OCI-LY7 (cell line): Measurements from ENCODE around the gene LDLRAD4.

Source experiments
- EZH2phosphoT487 ChIP-seq: fragments of 200-600 bp; sonication (generic); IDR thresholded peaks from 2 replicates; pipeline ENCODE4 v1.6.1; 2018; ENCODE audit warnings: low read depth, borderline replicate concordance, mild to moderate bottlenecking, mixed run types, antibody characterized with exemption, low read length, moderate library complexity, mixed read lengths
- TF ChIP-seq, protein P1 (sequence below): fragments of 200-600 bp; sonication (generic); conservative IDR thresholded peaks from 2 replicates; pipeline ENCODE4 v1.5.1; 2014; ENCODE audit warnings: mild to moderate bottlenecking, antibody characterized with exemption, low read length, moderate library complexity, mixed read lengths

DNA sequence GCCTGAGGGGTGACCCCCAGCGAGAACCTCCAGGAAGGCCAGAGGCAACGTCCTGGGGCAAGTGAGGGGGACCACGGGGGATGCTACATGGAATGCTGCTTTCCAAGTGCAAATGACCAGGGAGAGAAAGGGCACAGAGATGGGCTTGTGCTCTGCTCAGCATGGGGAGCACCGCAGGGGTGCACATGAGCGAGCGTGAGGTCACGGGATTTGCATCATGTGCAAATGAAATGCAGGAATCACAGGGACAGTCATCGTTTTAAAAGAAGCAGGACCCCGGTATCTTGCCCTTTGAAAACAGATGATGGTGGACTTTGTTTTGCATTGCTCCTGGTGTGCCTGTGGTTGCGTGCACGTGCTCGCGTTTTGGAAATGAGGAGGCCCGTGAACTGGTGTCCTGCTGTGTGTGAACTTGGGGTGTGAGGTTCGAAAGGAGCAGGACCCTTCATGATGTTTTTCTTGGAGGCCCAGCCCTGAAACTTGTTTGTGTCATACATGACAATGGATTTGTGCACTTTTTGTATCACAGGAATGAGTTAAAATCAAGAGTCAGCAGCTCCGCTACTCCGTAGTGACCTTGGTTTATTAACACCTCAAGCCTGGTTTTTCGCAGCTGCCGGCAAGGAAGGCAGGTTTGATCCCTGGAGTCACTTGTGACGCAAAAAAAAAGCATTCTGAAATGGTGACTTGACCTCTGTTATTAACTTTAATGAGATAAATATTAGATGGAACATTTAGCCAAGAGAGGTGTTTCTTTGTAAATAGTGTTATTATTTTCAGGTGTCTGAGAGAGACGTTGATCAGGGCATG is 234.5 kb downstream of the LDLRAD4 start:
- TF ChIP-seq, protein P1, sequence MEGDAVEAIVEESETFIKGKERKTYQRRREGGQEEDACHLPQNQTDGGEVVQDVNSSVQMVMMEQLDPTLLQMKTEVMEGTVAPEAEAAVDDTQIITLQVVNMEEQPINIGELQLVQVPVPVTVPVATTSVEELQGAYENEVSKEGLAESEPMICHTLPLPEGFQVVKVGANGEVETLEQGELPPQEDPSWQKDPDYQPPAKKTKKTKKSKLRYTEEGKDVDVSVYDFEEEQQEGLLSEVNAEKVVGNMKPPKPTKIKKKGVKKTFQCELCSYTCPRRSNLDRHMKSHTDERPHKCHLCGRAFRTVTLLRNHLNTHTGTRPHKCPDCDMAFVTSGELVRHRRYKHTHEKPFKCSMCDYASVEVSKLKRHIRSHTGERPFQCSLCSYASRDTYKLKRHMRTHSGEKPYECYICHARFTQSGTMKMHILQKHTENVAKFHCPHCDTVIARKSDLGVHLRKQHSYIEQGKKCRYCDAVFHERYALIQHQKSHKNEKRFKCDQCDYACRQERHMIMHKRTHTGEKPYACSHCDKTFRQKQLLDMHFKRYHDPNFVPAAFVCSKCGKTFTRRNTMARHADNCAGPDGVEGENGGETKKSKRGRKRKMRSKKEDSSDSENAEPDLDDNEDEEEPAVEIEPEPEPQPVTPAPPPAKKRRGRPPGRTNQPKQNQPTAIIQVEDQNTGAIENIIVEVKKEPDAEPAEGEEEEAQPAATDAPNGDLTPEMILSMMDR = no peak
- no peak for TF ChIP-seq EZH2phosphoT487
